H1 (cell line): ENCODE results near the gene FAM170B. TPM values are rescaled to one million over a fixed set of nuclear protein-coding genes. Genes with fewer than 3 reads are reported as not detected.

Experiments used
- CTCF ChIA-PET: fragments of 300-600 bp; sonication (Branson Sonifier 250); formaldehyde crosslinking; loops from one replicate; lab custom pipeline; 2021; ENCODE audit not compliant: partially characterized antibody; lab: Charles Lee
- POLR2A ChIA-PET: fragments of 300-600 bp; sonication (Branson Sonifier 250); formaldehyde crosslinking; loops from one replicate; lab custom pipeline; 2021; ENCODE audit warnings: inconsistent platforms; ENCODE audit not compliant: partially characterized antibody; lab: Charles Lee
- DNase-seq, 2 experiments: peaks; one replicate each; pipeline versions ENCODE4 v3.0.0 to v3.0.0-alpha.2; 2010 to 2022; ENCODE audit warnings: low spot score in 2 of 2, low read depth in 1 of 2, mixed read lengths in 1 of 2
- FAIRE-seq: peaks from 2 replicates; lab custom pipeline; 2011; peaks lifted over from hg19 to GRCh38; lab: Jason Lieb, UNC
- H2AFZ ChIP-seq: 2 replicates; pipeline ENCODE4 v1.8.1; 2012; ENCODE audit warnings: low read length, inconsistent platforms
- H2AK5ac ChIP-seq: 2 replicates; pipeline ENCODE4 v1.6.1; 2013; ENCODE audit warnings: low read depth, low read length
- H2BK120ac ChIP-seq: replicated peaks from 2 replicates; pipeline ENCODE3; 2013; ENCODE audit warnings: low read depth, low read length, inconsistent platforms
- H2BK12ac ChIP-seq: 2 replicates; pipeline ENCODE4 v1.6.1; 2013; ENCODE audit warnings: low read depth, low read length
- H2BK15ac ChIP-seq: 2 replicates; pipeline ENCODE4 v1.6.1; 2013; ENCODE audit warnings: low read length
- H2BK20ac ChIP-seq: 2 replicates; pipeline ENCODE4 v1.6.1; 2013; ENCODE audit warnings: low read length
- H2BK5ac ChIP-seq: 2 replicates; pipeline ENCODE4 v1.6.1; 2013; ENCODE audit warnings: low read depth, low read length
- H3K14ac ChIP-seq: 2 replicates; pipeline ENCODE4 v1.6.1; 2013; ENCODE audit warnings: inconsistent platforms; ENCODE audit not compliant: insufficient read length
- H3K18ac ChIP-seq: 2 replicates; pipeline ENCODE4 v1.6.1; 2013; ENCODE audit warnings: low read length; ENCODE audit errors: extremely low read depth
- H3K23ac ChIP-seq: 2 replicates; pipeline ENCODE4 v1.6.1; 2013; ENCODE audit warnings: inconsistent platforms; ENCODE audit not compliant: insufficient read length
- H3K23me2 ChIP-seq: 2 replicates; pipeline ENCODE4 v1.6.1; 2013; ENCODE audit warnings: low read depth, low read length
- H3K27ac ChIP-seq: 2 replicates; pipeline ENCODE4 v1.6.1; 2011; ENCODE audit warnings: low read depth, low read length, inconsistent platforms
- H3K27me3 ChIP-seq, 4 experiments: replicated peaks in 1 of 4; 1 replicate in 1 of 4; 2 replicates in 3 of 4; pipeline versions ENCODE4 v1.6.1 to v1.8.1; 2011 to 2013; ENCODE audit warnings: low read length in 3 of 4, mild to moderate bottlenecking in 3 of 4, inconsistent platforms in 2 of 4, mixed read lengths in 2 of 4, moderate library complexity in 1 of 4; ENCODE audit not compliant: control insufficient read depth in 3 of 4, insufficient read depth in 3 of 4; ENCODE audit errors: extremely low read depth in 1 of 4
- H3K36me3 ChIP-seq, 4 experiments: 2 replicates each; pipeline versions ENCODE4 v1.6.1 to v1.8.1; 2011 to 2013; ENCODE audit warnings: mild to moderate bottlenecking in 4 of 4, low read length in 3 of 4, moderate library complexity in 2 of 4, control low read depth in 1 of 4, inconsistent platforms in 1 of 4; ENCODE audit not compliant: insufficient read depth in 4 of 4, control insufficient read depth in 2 of 4
- H3K4ac ChIP-seq: replicated peaks from 2 replicates; pipeline ENCODE3; 2013; ENCODE audit warnings: low read length, low read depth, mixed read lengths, inconsistent platforms; ENCODE audit not compliant: insufficient read length
- H3K4me1 ChIP-seq, 4 experiments: replicated peaks in 1 of 4; 1 replicate in 1 of 4; 2 replicates in 3 of 4; pipeline versions ENCODE4 v1.6.1 to v1.8.1; 2011 to 2013; ENCODE audit warnings: low read length in 3 of 4, inconsistent platforms in 2 of 4, mixed read lengths in 1 of 4; ENCODE audit not compliant: insufficient read depth in 4 of 4, control insufficient read depth in 3 of 4
- H3K4me2 ChIP-seq, 2 experiments: 2 replicates each; pipeline versions ENCODE4 v1.6.1 to v1.8.1; 2011 to 2013; ENCODE audit warnings: low read depth in 2 of 2, low read length in 2 of 2, control low read depth in 1 of 2, inconsistent platforms in 1 of 2, mild to moderate bottlenecking in 1 of 2; ENCODE audit not compliant: insufficient read depth in 1 of 2
- H3K4me3 ChIP-seq, 4 experiments: fragments of 200-600, 300-600 bp in 1 of 4; sonication (generic), shearing (Covaris generic), sonication (Bioruptor Twin) in 1 of 4; 2 replicates each; pipeline versions ENCODE4 v1.5.1 to v1.8.1; 2011 to 2016; ENCODE audit warnings: low read length in 4 of 4, low read depth in 3 of 4, control low read depth in 2 of 4, inconsistent platforms in 2 of 4, mild to moderate bottlenecking in 2 of 4, mixed read lengths in 1 of 4, moderate library complexity in 1 of 4; ENCODE audit not compliant: insufficient read depth in 2 of 4; ENCODE audit errors: extremely low read depth in 1 of 4
- H3K56ac ChIP-seq: replicated peaks from 2 replicates; pipeline ENCODE3; 2013; ENCODE audit warnings: low read depth, mild to moderate bottlenecking, mixed read lengths, low read length, inconsistent platforms; ENCODE audit not compliant: insufficient read length
- H3K79me1 ChIP-seq: 2 replicates; pipeline ENCODE4 v1.6.1; 2013; ENCODE audit warnings: low read depth, low read length, control low read depth
- H3K79me2 ChIP-seq, 2 experiments: 2 replicates each; pipeline versions ENCODE4 v1.6.1 to v1.8.1; 2012 to 2013; ENCODE audit warnings: low read length in 2 of 2, mild to moderate bottlenecking in 2 of 2, inconsistent platforms in 1 of 2; ENCODE audit not compliant: insufficient read depth in 2 of 2, control insufficient read depth in 1 of 2
- H3K9ac ChIP-seq, 4 experiments: replicated peaks in 1 of 4; 1 replicate in 1 of 4; 2 replicates in 3 of 4; pipeline versions ENCODE4 v1.6.1 to v1.8.1; 2011 to 2013; ENCODE audit warnings: low read depth in 3 of 4, low read length in 3 of 4, control low read depth in 2 of 4, mild to moderate bottlenecking in 2 of 4, moderate library complexity in 2 of 4, inconsistent platforms in 1 of 4; ENCODE audit errors: extremely low read depth in 1 of 4
- H3K9me3 ChIP-seq, 2 experiments: 2 replicates each; pipeline versions ENCODE4 v1.6.1 to v1.8.1; 2012 to 2013; ENCODE audit warnings: mild to moderate bottlenecking in 2 of 2, moderate library complexity in 2 of 2, control low read depth in 1 of 2, inconsistent platforms in 1 of 2, low read depth in 1 of 2, low read length in 1 of 2, mixed read lengths in 1 of 2; ENCODE audit not compliant: insufficient read depth in 2 of 2
- H4K20me1 ChIP-seq, 2 experiments: replicated peaks in 1 of 2; 2 replicates each; pipeline versions ENCODE3 to v1.8.1; 2011 to 2013; ENCODE audit warnings: inconsistent platforms in 2 of 2, low read length in 2 of 2, mild to moderate bottlenecking in 1 of 2; ENCODE audit not compliant: insufficient read depth in 2 of 2, control insufficient read depth in 1 of 2
- H4K5ac ChIP-seq: 2 replicates; pipeline ENCODE4 v1.6.1; 2013; ENCODE audit warnings: low read length, low read depth, mixed read lengths, inconsistent platforms; ENCODE audit not compliant: insufficient read length
- H4K8ac ChIP-seq: 2 replicates; pipeline ENCODE4 v1.8.0; 2013; ENCODE audit warnings: mild to moderate bottlenecking, moderate library complexity, low read length, inconsistent platforms; ENCODE audit not compliant: insufficient read depth; ENCODE audit errors: extremely low read depth
- H4K91ac ChIP-seq: replicated peaks from 2 replicates; pipeline ENCODE3; 2013; ENCODE audit warnings: low read length, mixed read lengths, inconsistent platforms; ENCODE audit not compliant: insufficient read length
- JUND ChIP-seq: IDR thresholded peaks from 2 replicates; pipeline ENCODE4 v1.6.1; 2011; ENCODE audit warnings: mild to moderate bottlenecking, improper control_type of control experiment, low read length
- KDM4A ChIP-seq: IDR thresholded peaks from one replicate; pipeline ENCODE4 v1.7.1; 2012; ENCODE audit warnings: low read depth, mild to moderate bottlenecking, moderate library complexity, low read length, inconsistent platforms; ENCODE audit not compliant: severe bottlenecking
- MAFK ChIP-seq: IDR thresholded peaks from 2 replicates; pipeline ENCODE4 v1.6.1; 2012; ENCODE audit warnings: low read depth, mild to moderate bottlenecking, improper control_type of control experiment, low read length
- MAX ChIP-seq: IDR thresholded peaks from 2 replicates; pipeline ENCODE4 v1.6.1; 2012; ENCODE audit warnings: inconsistent platforms
- SAP30 ChIP-seq: fragments of 300-600 bp; sonication (generic); IDR thresholded peaks from 2 replicates; pipeline ENCODE4 v1.7.1; 2012; ENCODE audit warnings: low read length, moderate library complexity, mild to moderate bottlenecking, inconsistent platforms; ENCODE audit not compliant: insufficient read depth, insufficient replicate concordance
- TBP ChIP-seq: IDR thresholded peaks from 2 replicates; pipeline ENCODE4 v1.6.1; 2011; ENCODE audit warnings: low read depth, low read length, improper control_type of control experiment
- WGBS, 2 experiments: shearing (Covaris generic) in 1 of 2; methylation state at CpG; one replicate each; pipeline versions ENCODE4 v1.1.6 to v1.1.7; 2013 to 2015; ENCODE audit warnings: low lambda C conversion rate in 2 of 2, mixed read lengths in 2 of 2, inconsistent platforms in 1 of 2, low coverage in 1 of 2, missing lambda C conversion rate in 1 of 2; ENCODE audit not compliant: insufficient replicate concordance in 2 of 2, insufficient coverage in 1 of 2, insufficient read length in 1 of 2; ENCODE audit errors: extremely low coverage in 1 of 2, missing lambda C conversion rate in 1 of 2; 5-methylcytosine and 5-hydroxymethylcytosine counted together
- polyA plus RNA-seq, 7 experiments: library from polyadenylated mRNA; depleted of rRNA in 3 of 7; stranded (reverse) in 5 of 7; unstranded in 2 of 7; fragments of >200 nt in 5 of 7; fragments of 200-250 nt in 2 of 7; gene quantifications; 1 replicate in 5 of 7; 2 replicates in 1 of 7; 4 replicates in 1 of 7; pipeline versions ENCODE4 v1.2.1 to v1.2.3, GENCODE V29; 2011 to 2013; ENCODE audit warnings: missing spikeins in 2 of 7, mixed read lengths in 2 of 7
- total RNA-seq: library from RNA; stranded (reverse); fragmentation: NEBNext Ultra II Directional; extraction: Animal tissue kit (Norgen Biotek cat#: 25700); gene quantifications from 2 replicates; pipeline ENCODE4 v1.2.1, GENCODE V29; 2021

FAM170B gene
- total and polyA plus RNA-seq, 2 of the 8 experiments (the other 6 are each of a cell fraction or from before 2014, with no cell fraction given) = not detected

- Histone ChIP-seq H3K4me3 (no peak overlapping the region), H3K9ac (no peak overlapping the region), H3K18ac (no peak overlapping the region), H3K14ac (no peak overlapping the region), H3K23ac (no peak overlapping the region), H2BK20ac (no peak overlapping the region), H4K20me1 (no peaks in the 10 kb centered on the region), H2BK120ac (no peak overlapping the region), H3K79me1 (no peaks in the 10 kb centered on the region), H3K4me1 (no peaks in the 10 kb centered on the region), H3K36me3 (no peaks in the 10 kb centered on the region), H2AK5ac (no peak overlapping the region), H3K27ac (no peak overlapping the region), H2BK12ac (no peak overlapping the region), H3K9me3 (peaks cover 0 to 4% of the 10 kb centered on the region in 2 experiments; a peak in 1 of 4 replicates), H3K56ac (no peak overlapping the region), H2AFZ (no peak overlapping the region), H2BK15ac (no peak overlapping the region), H3K23me2 (no peaks in the 10 kb centered on the region), H2BK5ac (no peak overlapping the region), H4K5ac (no peak overlapping the region), H4K91ac (no peak overlapping the region), H3K4me2 (no peak overlapping the region), H3K4ac (no peak overlapping the region), H3K27me3 (no peaks in the 10 kb centered on the region), H3K79me2 (no peaks in the 10 kb centered on the region), H4K8ac (no peak overlapping the region)
- CTCF ChIA-PET = interaction anchor here (0.7 to 1.1 kb wide), 2 partner anchors 13 to 361 kb away, joined by 3 to 4 read pairs; no protein-coding TSS in a partner anchor
- DNase-seq = no peak
- no peak for TF ChIP-seq TBP
- no peak for TF ChIP-seq KDM4A
- no peak for TF ChIP-seq MAFK
- no peak for TF ChIP-seq SAP30
- TF ChIP-seq MAX = no peak
- TF ChIP-seq JUND = no peak
- no peak for FAIRE-seq
- 96% methylated on average over 1 of the region's 1 CpG; no CpG with 5 or more reads in 1 of the 2 experiments for WGBS, 2 experiments
- POLR2A ChIA-PET = no interaction called here
Measured at GRCh38 chr10:49151481-49151880, 17.7 kb upstream of the FAM170B start.
